GM12892 (cell line): ENCODE results near the gene KRTAP4-8.

Experiments used
- POLR2AphosphoS5 ChIP-seq: IDR thresholded peaks from 2 replicates; pipeline ENCODE4 v1.6.1; 2011; ENCODE audit warnings: low read depth, low read length, control low read depth
- TAF1 ChIP-seq: IDR thresholded peaks from 2 replicates; pipeline ENCODE4 v1.6.1; 2011; ENCODE audit warnings: low read depth, mild to moderate bottlenecking, control low read depth, low read length, borderline replicate concordance

- TF ChIP-seq POLR2AphosphoS5 (no peak), TAF1 (no peak)
Observed at GRCh38 chr17:41125064-41125463, 27.1 kb upstream of the KRTAP4-8 start.
